ENCODE measurements around the gene ZNF774. TPM values are rescaled to one million over a fixed set of nuclear protein-coding genes. Genes with fewer than 3 reads are reported as not detected.

ZNF774 gene
- total and polyA plus RNA-seq, 4 donors: 0.19 to 1.0 (median 0.48) TPM

DNA sequence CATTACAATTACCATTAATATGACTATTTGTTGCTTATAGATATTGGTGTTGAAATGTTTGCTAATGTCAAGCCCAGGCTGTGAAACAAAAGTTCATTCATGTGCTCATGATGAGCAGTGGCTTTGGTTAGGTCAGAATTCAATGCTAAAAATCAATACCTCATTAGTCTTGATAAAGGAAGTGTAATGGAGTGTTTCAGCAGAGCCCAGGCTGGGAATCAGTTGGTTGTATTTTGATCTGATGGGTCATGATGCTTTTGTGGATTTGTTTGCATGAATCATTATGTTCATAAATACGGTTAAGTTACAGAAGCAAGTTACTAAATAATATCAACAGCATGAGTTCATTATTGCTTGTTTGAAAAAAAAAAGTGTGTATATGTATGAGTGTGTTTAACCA lies 13.6 kb upstream of the ZNF774 start:
- WGBS: 95% methylated on average over 1 of the region's 1 CpG
- Histone ChIP-seq H3K4me3 (ENCODE audit: low read depth in 1 of 3, low read length in 3 of 3) (no peak overlapping the region), H3K36me3 (ENCODE audit: control insufficient read depth in 4 of 4, insufficient read depth in 3 of 4, low read depth in 1 of 4, low read length in 3 of 4) (no peaks in the 10 kb centered on the region), H3K9me3 (ENCODE audit: control insufficient read depth in 4 of 4, low read length in 3 of 4) (no peaks in the 10 kb centered on the region), H3K4me1 (ENCODE audit: control insufficient read depth in 4 of 4, insufficient read depth in 4 of 4, low read length in 3 of 4) (no peaks in the 10 kb centered on the region), H3K27me3 (ENCODE audit: control insufficient read depth in 4 of 4, insufficient read depth in 4 of 4, low read length in 3 of 4) (no peaks in the 10 kb centered on the region), H3K9ac (ENCODE audit: low read depth in 1 of 2, low read length in 2 of 2) (no peak overlapping the region), H3K27ac (ENCODE audit: low read depth in 1 of 2, low read length in 2 of 2) (no peak overlapping the region)
- no peak for DNase-seq (ENCODE audit: low spot score)
- TF ChIP-seq, protein P1, sequence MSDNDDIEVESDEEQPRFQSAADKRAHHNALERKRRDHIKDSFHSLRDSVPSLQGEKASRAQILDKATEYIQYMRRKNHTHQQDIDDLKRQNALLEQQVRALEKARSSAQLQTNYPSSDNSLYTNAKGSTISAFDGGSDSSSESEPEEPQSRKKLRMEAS (IDR thresholded peaks at IDR 0.05): no peak
- TF ChIP-seq YY1 (IDR thresholded peaks at IDR 0.05): no peak
- no peak for TF ChIP-seq SP1 (IDR thresholded peaks at IDR 0.05)
- no peak for TF ChIP-seq TAF1 (conservative IDR thresholded peaks at IDR 0.05)
- TF ChIP-seq, protein P2, sequence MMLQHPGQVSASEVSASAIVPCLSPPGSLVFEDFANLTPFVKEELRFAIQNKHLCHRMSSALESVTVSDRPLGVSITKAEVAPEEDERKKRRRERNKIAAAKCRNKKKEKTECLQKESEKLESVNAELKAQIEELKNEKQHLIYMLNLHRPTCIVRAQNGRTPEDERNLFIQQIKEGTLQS (IDR thresholded peaks at IDR 0.05): no peak
- TF ChIP-seq FOXA2 (IDR thresholded peaks at IDR 0.05): no peak
- TF ChIP-seq HNF4A (conservative IDR thresholded peaks at IDR 0.05): no peak
- no peak for TF ChIP-seq ZBTB33 (IDR thresholded peaks at IDR 0.05)
- no peak for TF ChIP-seq REST (IDR thresholded peaks at IDR 0.05)
- no peak for TF ChIP-seq RAD21 (IDR thresholded peaks at IDR 0.05)
- TF ChIP-seq HNF4G (IDR thresholded peaks at IDR 0.05): no peak
- TF ChIP-seq NR2F2 (IDR thresholded peaks at IDR 0.05): no peak
- TF ChIP-seq GABPA (IDR thresholded peaks at IDR 0.05 in 1 of 2, conservative IDR thresholded peaks at IDR 0.05 in 1 of 2): no peak
- no peak for TF ChIP-seq JUND (IDR thresholded peaks at IDR 0.05)
- no peak for TF ChIP-seq FOXA1 (IDR thresholded peaks at IDR 0.05)
- TF ChIP-seq, protein P3, sequence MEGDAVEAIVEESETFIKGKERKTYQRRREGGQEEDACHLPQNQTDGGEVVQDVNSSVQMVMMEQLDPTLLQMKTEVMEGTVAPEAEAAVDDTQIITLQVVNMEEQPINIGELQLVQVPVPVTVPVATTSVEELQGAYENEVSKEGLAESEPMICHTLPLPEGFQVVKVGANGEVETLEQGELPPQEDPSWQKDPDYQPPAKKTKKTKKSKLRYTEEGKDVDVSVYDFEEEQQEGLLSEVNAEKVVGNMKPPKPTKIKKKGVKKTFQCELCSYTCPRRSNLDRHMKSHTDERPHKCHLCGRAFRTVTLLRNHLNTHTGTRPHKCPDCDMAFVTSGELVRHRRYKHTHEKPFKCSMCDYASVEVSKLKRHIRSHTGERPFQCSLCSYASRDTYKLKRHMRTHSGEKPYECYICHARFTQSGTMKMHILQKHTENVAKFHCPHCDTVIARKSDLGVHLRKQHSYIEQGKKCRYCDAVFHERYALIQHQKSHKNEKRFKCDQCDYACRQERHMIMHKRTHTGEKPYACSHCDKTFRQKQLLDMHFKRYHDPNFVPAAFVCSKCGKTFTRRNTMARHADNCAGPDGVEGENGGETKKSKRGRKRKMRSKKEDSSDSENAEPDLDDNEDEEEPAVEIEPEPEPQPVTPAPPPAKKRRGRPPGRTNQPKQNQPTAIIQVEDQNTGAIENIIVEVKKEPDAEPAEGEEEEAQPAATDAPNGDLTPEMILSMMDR (IDR thresholded peaks at IDR 0.05; ENCODE audit: low read depth, low read length, missing input control): no peak
- no peak for TF ChIP-seq EGR1 (IDR thresholded peaks at IDR 0.05; ENCODE audit: low read depth in 2 of 2)
- no peak for TF ChIP-seq RXRA (IDR thresholded peaks at IDR 0.05)

Measured in liver (tissue), 9 donors.